Caki2 (cell line): Measurements from ENCODE around the gene TMEM121. TPM values are rescaled to one million over a fixed set of nuclear protein-coding genes. Genes with fewer than 3 reads are reported as not detected.

Experiments used
- DNase-seq: peaks from one replicate; pipeline ENCODE4 v3.0.0-alpha.2; 2015; ENCODE audit warnings: low read depth
- in situ Hi-C: cut with HindIII; loops from 2 replicates; pipeline ENCODE4 v1.10.0; 2016; ENCODE audit warnings: low sequenced_read_pairs, low pct_unique_long_range_greater_than_20kb, mixed read lengths
- total RNA-seq: library from RNA; depleted of rRNA; stranded (reverse); fragments of >200 nt; shearing (Covaris generic); gene quantifications from 2 replicates; pipeline ENCODE4 v1.2.3, GENCODE V29; 2014; ENCODE audit warnings: low replicate concordance

TMEM121 gene
- total RNA-seq, 1 experiment from 2014 or later = 21.2 TPM

- DNase-seq = no peak
- in situ Hi-C loops = no loop called here
These were observed 31.0 kb upstream of the TMEM121 start for GRCh38 chr14:105495101-105495989.

GRCh38 chr14:105495990-105496830 is 30.2 kb upstream of the TMEM121 start:
- DNase-seq = no peak

GRCh38 chr14:105496831-105497591 is 29.4 kb upstream of the TMEM121 start:
- DNase-seq = no peak
- in situ Hi-C loops = no loop called here

More at GRCh38 chr14:105495990-105496830, 30.2 kb upstream of the TMEM121 start:
- in situ Hi-C loops = no loop called here

GRCh38 chr14:105497671-105498429 is 28.5 kb upstream of the TMEM121 start:
- DNase-seq = no peak
- in situ Hi-C loops = no loop called here

- in situ Hi-C loops = no loop called here
- no peak for DNase-seq
These were observed 27.7 kb upstream of the TMEM121 start for GRCh38 chr14:105498430-105499255.

- DNase-seq = no peak
These were observed 26.9 kb upstream of the TMEM121 start for GRCh38 chr14:105499256-105500035.

GRCh38 chr14:105500036-105500725 is 26.2 kb upstream of the TMEM121 start:
- in situ Hi-C loops = no loop called here
- no peak for DNase-seq

More at GRCh38 chr14:105499256-105500035, 26.9 kb upstream of the TMEM121 start:
- in situ Hi-C loops = no loop called here

GRCh38 chr14:105500726-105501101 is 25.7 kb upstream of the TMEM121 start:
- in situ Hi-C loops = no loop called here
- no peak for DNase-seq

- in situ Hi-C loops = no loop called here
- DNase-seq = no peak
These were observed 24.7 kb upstream of the TMEM121 start for GRCh38 chr14:105501504-105502291.

- in situ Hi-C loops = no loop called here
- no peak for DNase-seq
These were observed 23.7 kb upstream of the TMEM121 start for GRCh38 chr14:105502446-105503295.

- in situ Hi-C loops = no loop called here
- DNase-seq = no peak
These were observed 23.1 kb upstream of the TMEM121 start for GRCh38 chr14:105503296-105503640.

GRCh38 chr14:105503935-105504692 is 22.3 kb upstream of the TMEM121 start:
- DNase-seq = no peak
- in situ Hi-C loops = no loop called here

GRCh38 chr14:105505101-105505500 is 21.3 kb upstream of the TMEM121 start:
- in situ Hi-C loops = no loop called here
- no peak for DNase-seq

- in situ Hi-C loops = no loop called here
- DNase-seq = no peak
These were observed 19.1 kb upstream of the TMEM121 start for GRCh38 chr14:105507247-105507646.
